Stimulated activated CD8-positive, alpha-beta memory T cell treated with anti-CD3 and anti-CD28 coated beads, Interleukin-15, amount 100 ng/mL, for 48 hours (primary cell): Measurements from ENCODE around the gene GDA.
"Not testable (repeated sequence)": the region's sequence is repeated elsewhere in the genome, so short reads cannot be mapped to it uniquely, and the experiment has no call there.

Experiments used
- DNase-seq, 2 donors: peaks; one replicate each; pipeline ENCODE4 v3.0.0-alpha.2; 2020; ENCODE audit warnings: low read depth in 2 of 2

The GDA gene

GRCh38 chr9:72276429-72276828, 127.2 kb downstream of the GDA start:
- DNase-seq = no peak

DNA sequence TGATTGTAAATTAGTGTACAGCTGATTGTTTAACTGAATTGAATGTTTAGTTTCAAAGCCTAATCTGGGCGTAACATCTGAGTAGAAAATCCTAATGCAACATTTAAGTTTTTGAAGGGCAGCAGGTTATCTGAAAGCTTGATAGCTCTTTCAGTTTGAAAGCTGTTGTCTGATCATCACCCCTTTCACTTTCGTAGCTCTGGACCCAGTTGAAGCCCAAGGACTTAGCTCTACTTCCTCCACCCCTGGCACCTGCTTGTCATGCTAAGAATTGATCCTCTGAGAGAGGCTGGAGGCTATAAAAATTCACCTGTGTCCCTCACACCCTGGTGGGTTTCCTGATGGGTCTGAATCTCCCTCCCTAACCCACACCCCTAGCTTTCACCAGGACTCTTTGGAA, 129.7 kb downstream of the GDA start:
- DNase-seq = no peak

DNA sequence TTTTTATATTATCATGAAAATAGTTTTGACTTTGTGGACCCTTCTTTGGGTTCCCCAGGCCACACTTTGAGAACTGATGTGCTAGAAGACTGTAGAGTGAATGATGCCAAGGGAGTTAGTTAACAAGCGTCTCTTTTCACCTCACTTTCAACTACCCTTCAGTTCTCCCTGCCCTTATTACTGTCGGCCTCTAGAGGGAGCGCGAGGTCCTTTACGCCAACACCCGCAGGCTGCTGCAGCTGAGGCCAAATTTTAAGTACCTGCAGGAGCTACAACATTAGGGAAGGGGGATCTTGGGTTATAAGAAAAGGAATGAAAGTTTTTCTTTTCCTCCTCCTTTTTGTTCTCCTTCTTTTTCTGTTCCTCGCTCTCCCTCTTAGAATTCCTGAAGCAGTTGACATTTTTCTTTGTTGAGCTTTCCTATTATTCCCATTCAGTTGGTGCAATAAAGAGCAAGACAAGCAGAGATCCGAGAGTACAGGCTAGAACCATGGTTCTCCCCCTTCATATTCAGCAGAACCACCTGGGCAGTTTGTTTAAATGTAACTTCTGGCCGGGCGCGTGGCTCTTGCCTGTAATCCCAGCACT, 131.8 kb downstream of the GDA start:
- peak; percentile 36 to 47 for DNase-seq

DNA sequence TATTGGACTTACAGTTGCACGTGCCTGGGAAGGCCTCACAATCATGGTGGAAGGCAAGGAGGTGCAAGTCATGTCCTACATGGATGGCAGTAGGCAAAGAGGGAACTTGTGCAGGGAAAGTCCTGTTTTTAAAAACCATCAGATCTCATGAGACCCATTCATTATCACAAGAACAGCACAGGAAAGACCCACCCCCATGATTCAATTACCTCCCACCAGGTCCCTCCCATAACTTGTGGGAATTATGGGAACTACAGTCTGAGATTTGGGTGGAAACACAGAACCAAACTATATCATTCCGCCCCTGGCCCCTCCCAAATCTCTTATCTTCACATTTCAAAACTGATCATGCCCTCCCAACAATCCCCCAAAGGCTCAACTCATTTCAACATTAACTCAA, 140.2 kb downstream of the GDA start:
- no peak for DNase-seq

DNA sequence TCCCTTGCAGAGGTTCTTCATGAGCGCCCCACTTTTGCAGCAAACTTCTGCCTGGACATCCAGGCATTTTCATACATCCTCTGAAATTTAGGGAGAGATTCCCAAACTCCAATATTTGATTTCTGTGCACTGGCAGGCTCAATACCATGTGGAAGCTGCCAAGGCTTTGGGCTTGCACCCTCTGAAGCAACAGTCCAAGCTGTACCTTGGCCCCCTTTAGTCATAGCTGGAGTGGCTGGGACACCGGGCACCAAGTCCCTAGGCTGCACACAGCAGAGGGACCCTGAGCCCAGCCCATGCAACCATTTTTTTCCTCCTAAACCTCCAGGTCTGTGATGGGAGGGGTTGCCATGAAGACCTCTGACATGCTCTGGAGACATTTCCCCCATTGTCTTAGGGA, 141.1 kb downstream of the GDA start:
- DNase-seq = no peak

- DNase-seq = not testable (repeated sequence)
Observed at GRCh38 chr9:72291576-72291975, 142.3 kb downstream of the GDA start.

DNA sequence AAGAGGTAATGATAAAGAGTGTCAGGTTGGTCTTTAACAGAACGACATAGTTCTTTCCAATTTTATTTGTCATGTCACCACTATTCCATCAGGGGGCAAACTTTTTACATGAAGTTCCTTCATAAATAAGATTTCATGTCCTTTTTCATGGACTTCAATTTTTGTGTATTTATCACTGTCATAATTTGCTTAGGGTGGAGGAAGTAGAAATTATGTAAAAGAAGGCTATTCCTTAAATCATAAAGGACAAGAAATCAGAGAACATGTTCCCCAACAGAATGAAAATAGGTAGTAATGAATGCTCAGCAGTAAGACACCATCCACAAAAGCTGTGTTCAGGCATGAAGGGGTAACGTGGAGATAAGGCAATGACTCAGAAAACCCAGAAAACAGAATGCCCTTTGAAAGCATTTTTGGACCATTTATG, 143.0 kb downstream of the GDA start:
- no peak for DNase-seq

- DNase-seq = no peak
Observed at GRCh38 chr9:72292874-72293607, 143.8 kb downstream of the GDA start.

DNA sequence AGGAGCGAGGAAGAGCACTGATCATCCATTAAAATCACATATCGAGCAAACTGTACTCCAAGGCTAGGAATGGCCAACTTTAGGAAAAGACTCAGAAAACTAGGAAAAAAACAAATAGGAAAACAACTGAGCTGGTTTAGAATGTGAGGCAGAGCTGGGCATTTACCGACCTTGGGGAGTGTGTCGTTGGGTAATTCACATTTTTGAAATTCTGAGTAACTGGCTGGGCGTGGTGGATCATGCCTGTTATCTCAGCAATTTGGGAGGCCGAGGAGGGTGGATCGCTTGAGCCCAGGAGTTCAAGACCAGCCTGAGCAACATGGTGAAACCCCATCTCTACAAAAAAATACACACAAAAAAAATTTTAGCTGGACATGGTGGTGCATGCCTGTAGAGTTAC, 145.7 kb downstream of the GDA start:
- no peak for DNase-seq

DNA sequence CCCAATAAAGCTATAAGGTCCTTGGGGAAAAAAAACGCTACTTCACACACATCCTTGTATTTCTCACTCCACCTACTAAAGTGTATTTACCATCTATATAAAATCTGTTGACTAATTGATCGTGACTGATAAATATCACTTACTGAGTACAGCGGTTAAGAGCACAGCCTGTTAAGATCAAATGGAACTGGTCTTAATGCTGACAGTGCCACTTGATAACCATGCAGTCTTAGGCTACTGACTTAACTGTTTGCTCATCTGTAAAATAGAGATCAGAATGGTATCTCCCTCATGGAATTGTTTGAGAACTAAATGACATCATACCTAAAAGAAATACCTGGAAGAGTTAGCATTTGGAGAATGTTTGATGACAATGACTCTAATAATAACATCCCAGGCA, 148.3 kb downstream of the GDA start:
- no peak for DNase-seq

DNA sequence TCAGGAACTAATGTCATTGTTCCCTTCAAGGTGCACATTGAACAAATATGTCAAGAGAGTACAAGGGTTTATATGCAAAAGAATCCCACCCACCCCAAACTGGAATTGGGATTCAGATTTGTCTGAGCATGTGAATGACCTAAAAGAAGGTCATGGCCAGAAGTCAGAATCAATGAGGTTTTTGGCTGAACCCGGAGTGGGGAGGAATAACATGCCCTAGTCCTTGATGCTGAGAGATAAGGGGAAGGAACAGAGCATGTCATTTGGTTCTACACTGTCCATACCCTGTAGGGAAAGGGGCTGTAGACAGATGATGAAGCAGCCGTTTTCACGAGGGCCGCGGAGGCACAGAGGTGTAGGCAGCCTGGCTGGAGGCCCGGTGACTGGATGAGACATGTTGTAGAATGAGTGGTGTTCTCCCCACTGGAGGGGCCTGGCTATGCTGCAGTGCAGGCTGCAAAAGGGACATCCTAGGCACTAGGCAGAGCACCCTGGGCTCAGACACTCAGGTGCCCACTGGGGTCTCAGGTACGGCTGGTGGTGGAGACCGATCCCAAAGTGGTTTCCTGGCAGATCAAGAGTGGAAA, 149.9 kb downstream of the GDA start:
- DNase-seq = no peak

GRCh38 chr9:72300873-72301272, 151.6 kb downstream of the GDA start:
- no peak for DNase-seq
